Urinary bladder (tissue), 4 donors: ENCODE measurements around the gene P3H4. TPM values are rescaled to one million over a fixed set of nuclear protein-coding genes. Genes with fewer than 3 reads are reported as not detected.
"Not testable (repeated sequence)": the region's sequence is repeated elsewhere in the genome, so short reads cannot be mapped to it uniquely, and the experiment has no call there.

Experiments
- DNase-seq: peaks from one replicate; pipeline ENCODE4 v3.0.0-alpha.2; 2015; ENCODE audit errors: extremely low spot score
- H3K27ac ChIP-seq: one replicate; pipeline ENCODE4 v1.5.1; 2013; ENCODE audit warnings: low read depth, mild to moderate bottlenecking, moderate library complexity
- H3K36me3 ChIP-seq: one replicate; pipeline ENCODE4 v1.6.1; 2013; ENCODE audit warnings: mild to moderate bottlenecking, moderate library complexity; ENCODE audit not compliant: insufficient read depth
- H3K4me1 ChIP-seq: one replicate; pipeline ENCODE4 v1.6.1; 2013; ENCODE audit warnings: mild to moderate bottlenecking, moderate library complexity; ENCODE audit not compliant: insufficient read depth
- H3K4me3 ChIP-seq: one replicate; pipeline ENCODE4 v1.5.1; 2013; ENCODE audit warnings: low read depth, low read length
- WGBS: extraction: QIAGEN DNeasy Blood & Tissue Kit; methylation state at CpG from one replicate; pipeline ENCODE4 v1.1.7; 2013; 5-methylcytosine and 5-hydroxymethylcytosine counted together
- polyA plus RNA-seq: library from polyadenylated mRNA; stranded (reverse); fragments of 200-250 nt; gene quantifications from one replicate; pipeline ENCODE4 v1.2.3, GENCODE V29; 2013
- total RNA-seq: library from RNA; depleted of rRNA; stranded (reverse); fragments of >200 nt; gene quantifications from one replicate; pipeline ENCODE4 v1.2.3, GENCODE V29; 2014
- donor health status: healthy with polysubstance abuse.
- donor health status: healthy.

The P3H4 gene
- total and polyA plus RNA-seq, 2 donors: 11.5 to 32.1 TPM

- not testable (repeated sequence) for H3K27ac ChIP-seq, DNase-seq, H3K36me3 ChIP-seq, H3K4me3 ChIP-seq, H3K4me1 ChIP-seq
- 79% methylated on average over 10 of the region's 10 CpGs for WGBS
These were observed 18.2 kb upstream of the P3H4 start for GRCh38 chr17:41829961-41830360.

GRCh38 chr17:41825175-41825845, 13.6 kb upstream of the P3H4 start:
- 91% methylated on average over 19 of the region's 19 CpGs for WGBS
- Histone ChIP-seq H3K36me3 (peaks cover 3% of the 10 kb centered on the region), H3K4me3 (no peak overlapping the region), H3K27ac (no peak overlapping the region), H3K4me1 (no peaks in the 10 kb centered on the region)
- DNase-seq: no peak

GRCh38 chr17:41824086-41824485, 12.3 kb upstream of the P3H4 start:
- WGBS: 42% methylated on average over 7 of the region's 7 CpGs
- H3K4me3 ChIP-seq: no peak overlapping the region
- peaks cover 3% of the 10 kb centered on the region for H3K36me3 ChIP-seq
- no peak overlapping the region for H3K27ac ChIP-seq
- DNase-seq: no peak
- no peaks in the 10 kb centered on the region for H3K4me1 ChIP-seq

DNA sequence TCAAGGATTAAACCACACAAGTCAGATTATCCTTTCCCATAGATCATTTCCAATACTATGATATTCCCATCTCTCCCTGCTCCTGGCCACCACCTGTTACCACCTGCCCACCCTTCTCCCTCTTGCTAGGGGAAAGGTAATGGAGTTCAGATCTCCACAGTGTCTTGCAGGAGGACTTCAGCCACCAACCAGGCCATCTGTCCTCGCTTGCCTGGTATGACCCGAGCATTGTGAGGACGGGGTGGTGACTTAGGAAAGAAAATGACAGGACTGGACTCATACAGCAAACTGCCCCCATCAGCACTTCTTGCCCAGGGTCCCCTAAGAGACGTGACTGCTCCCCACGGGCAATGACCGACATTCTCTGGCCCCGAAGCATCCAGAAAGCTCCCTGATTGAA, 11.8 kb upstream of the P3H4 start:
- no peak overlapping the region for H3K4me3 ChIP-seq
- 85% methylated on average over 7 of the region's 7 CpGs for WGBS
- no peak overlapping the region for H3K27ac ChIP-seq
- H3K36me3 ChIP-seq: peaks cover 3% of the 10 kb centered on the region
- no peak for DNase-seq
- H3K4me1 ChIP-seq: no peaks in the 10 kb centered on the region

- Histone ChIP-seq H3K4me3 (no peak overlapping the region), H3K4me1 (no peaks in the 10 kb centered on the region), H3K36me3 (peaks cover 3% of the 10 kb centered on the region), H3K27ac (no peak overlapping the region)
- 81% methylated on average over 1 of the region's 1 CpG for WGBS
- DNase-seq: no peak
These were observed 11.4 kb upstream of the P3H4 start for GRCh38 chr17:41823141-41823524.

DNA sequence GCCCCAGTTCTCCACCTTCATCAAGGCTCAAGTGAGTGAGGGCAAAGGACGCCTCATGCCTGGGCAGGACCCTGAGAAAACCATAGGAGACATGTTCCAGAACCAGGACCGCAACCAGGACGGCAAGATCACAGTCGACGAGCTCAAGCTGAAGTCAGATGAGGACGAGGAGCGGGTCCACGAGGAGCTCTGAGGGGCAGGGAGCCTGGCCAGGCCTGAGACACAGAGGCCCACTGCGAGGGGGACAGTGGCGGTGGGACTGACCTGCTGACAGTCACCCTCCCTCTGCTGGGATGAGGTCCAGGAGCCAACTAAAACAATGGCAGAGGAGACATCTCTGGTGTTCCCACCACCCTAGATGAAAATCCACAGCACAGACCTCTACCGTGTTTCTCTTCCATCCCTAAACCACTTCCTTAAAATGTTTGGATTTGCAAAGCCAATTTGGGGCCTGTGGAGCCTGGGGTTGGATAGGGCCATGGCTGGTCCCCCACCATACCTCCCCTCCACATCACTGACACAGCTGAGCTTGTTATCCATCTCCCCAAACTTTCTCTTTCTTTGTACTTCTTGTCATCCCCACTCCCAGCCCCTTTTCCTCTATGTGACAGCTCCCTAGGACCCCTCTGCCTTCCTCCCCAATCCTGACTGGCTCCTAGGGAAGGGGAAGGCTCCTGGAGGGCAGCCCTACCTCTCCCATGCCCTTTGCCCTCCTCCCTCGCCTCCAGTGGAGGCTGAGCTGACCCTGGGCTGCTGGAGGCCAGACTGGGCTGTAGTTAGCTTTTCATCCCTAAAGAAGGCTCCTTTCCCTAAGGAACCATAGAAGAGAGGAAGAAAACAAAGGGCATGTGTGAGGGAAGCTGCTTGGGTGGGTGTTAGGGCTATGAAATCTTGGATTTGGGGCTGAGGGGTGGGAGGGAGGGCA, 10.7 kb upstream of the P3H4 start:
- WGBS: 72% methylated on average over 12 of the region's 12 CpGs
- H3K36me3 ChIP-seq: peaks cover 3% of the 10 kb centered on the region
- H3K4me1 ChIP-seq: no peaks in the 10 kb centered on the region
- DNase-seq: no peak
- no peak overlapping the region for H3K4me3 ChIP-seq
- H3K27ac ChIP-seq: no peak overlapping the region

DNA sequence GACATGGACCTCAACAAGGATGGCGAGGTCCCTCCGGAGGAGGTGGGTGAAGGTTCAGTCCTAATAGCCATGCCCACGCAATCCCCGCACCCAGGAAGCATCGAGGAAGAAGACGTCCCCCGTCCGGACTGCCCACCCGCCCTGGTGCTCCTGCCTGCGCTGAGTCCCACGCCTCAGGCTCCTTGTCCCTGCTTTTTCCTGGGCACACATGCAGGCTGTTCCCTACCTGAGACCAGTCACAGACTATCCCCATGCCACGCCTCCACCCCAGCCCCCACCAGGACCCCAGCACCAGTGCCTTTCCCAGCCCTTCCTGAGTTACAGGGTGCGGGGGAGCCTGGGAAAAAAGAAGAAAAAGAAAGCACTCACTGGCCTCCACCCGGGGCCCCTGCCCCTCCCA, 10.0 kb upstream of the P3H4 start:
- Histone ChIP-seq H3K36me3 (peaks cover 3% of the 10 kb centered on the region), H3K27ac (no peak overlapping the region), H3K4me3 (no peak overlapping the region), H3K4me1 (no peaks in the 10 kb centered on the region)
- WGBS: 88% methylated on average over 14 of the region's 14 CpGs
- DNase-seq: no peak

- no peaks in the 10 kb centered on the region for H3K36me3 ChIP-seq
- DNase-seq: no peak
- no peak overlapping the region for H3K27ac ChIP-seq
- WGBS: 96% methylated on average over 20 of the region's 20 CpGs
- no peak overlapping the region for H3K4me3 ChIP-seq
- H3K4me1 ChIP-seq: no peaks in the 10 kb centered on the region
These were observed 6.3 kb upstream of the P3H4 start for GRCh38 chr17:41818024-41818423.

DNA sequence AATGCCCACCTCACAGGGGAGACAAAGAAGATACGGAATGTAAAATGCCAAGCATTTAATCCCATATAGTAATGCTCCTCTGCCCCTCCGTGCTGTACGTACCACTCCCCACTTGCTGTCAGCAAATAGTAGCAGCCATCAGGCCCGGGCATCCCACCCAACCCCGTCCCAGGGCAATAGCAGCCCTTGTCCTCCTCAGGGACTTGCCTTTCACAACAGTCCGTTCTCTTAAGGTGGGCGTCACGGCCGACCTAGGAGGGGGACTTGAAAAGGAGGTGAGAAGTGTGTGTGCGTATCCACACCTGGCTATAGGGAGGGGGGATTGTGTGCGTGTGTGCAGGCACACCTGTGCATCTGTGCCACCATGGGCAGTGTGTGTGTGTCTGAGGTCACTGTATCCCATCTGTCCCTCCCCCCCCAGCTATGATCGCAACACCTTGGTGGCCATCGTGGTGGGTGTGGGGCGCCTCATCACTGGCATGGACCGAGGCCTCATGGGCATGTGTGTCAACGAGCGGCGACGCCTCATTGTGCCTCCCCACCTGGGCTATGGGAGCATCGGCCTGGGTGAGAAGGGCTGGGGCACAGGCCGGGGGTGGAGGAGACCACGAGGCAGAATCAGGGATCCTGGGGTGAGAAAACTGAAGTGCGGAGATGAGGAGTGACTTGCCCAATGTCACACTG, 5.0 kb upstream of the P3H4 start:
- DNase-seq: no peak
- no peak overlapping the region for H3K27ac ChIP-seq
- H3K4me1 ChIP-seq: no peaks in the 10 kb centered on the region
- no peaks in the 10 kb centered on the region for H3K36me3 ChIP-seq
- 93% methylated on average over 23 of the region's 23 CpGs for WGBS
- no peak overlapping the region for H3K4me3 ChIP-seq

- Histone ChIP-seq H3K4me3 (no peak overlapping the region), H3K4me1 (no peaks in the 10 kb centered on the region), H3K27ac (no peak overlapping the region), H3K36me3 (no peaks in the 10 kb centered on the region)
- 25% methylated on average over 1 of the region's 1 CpG for WGBS
- DNase-seq: no peak
These were observed 2.4 kb upstream of the P3H4 start for GRCh38 chr17:41814195-41814594.

DNA sequence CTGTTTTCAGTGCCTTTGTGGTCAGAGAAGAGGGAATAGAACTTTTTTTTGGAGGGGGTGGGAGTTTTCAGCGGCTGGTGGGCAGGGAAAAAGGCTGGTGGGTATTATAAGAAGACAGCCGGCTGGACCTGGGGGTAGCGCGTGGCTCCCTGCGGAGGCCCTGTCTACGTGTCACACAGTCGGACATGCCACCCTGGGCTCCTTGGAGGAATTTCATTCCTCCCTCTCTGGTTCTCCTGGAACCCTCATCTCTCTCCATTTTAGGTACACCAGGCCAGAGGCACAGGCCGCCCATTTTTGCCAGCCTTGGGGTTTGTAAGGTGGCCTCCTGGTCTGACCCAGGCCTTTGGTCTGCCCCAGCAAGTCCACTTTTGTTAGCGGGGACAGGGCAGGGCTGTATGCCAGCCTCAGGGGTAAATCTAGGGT, 2.0 kb upstream of the P3H4 start:
- Histone ChIP-seq H3K4me1 (no peaks in the 10 kb centered on the region), H3K4me3 (peak overlapping the region; percentile 83), H3K36me3 (no peaks in the 10 kb centered on the region), H3K27ac (no peak overlapping the region)
- DNase-seq: no peak
- 48% methylated on average over 9 of the region's 9 CpGs for WGBS

- WGBS: 20% methylated on average over 12 of the region's 12 CpGs
- Histone ChIP-seq H3K36me3 (no peaks in the 10 kb centered on the region), H3K4me3 (peak overlapping the region; percentile 83), H3K4me1 (no peaks in the 10 kb centered on the region), H3K27ac (peak overlapping the region; percentile 51)
- no peak for DNase-seq
These were observed 1.5 kb upstream of the P3H4 start for GRCh38 chr17:41813152-41813680.

DNA sequence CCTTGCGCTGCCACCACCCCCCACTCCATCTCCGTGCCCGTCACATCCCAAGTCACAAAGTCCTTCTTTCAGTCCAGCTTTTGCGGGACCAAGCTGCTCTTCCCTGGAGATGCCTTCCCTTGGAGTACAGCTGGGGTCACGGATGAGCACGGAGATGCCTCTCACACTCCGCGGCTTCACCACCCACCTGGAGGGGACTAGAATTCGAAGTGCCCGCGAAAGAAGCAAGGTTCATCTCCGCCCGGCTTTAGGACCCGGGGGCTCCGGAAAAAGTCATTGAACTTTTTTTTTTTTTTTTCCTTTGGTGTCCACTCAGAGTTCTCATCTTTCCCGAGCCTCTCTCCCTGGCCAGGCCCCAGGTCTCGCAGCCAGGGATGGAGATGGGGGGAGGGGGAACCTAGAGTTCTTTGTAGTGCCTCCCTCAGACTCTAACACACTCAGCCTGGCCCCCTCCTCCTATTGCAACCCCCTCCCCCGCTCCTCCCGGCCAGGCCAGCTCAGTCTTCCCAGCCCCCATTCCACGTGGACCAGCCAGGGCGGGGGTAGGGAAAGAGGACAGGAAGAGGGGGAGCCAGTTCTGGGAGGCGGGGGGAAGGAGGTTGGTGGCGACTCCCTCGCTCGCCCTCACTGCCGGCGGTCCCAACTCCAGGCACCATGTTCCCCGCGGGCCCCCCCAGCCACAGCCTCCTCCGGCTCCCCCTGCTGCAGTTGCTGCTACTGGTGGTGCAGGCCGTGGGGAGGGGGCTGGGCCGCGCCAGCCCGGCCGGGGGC, 817 bp upstream of the P3H4 start, which contains the start of gene FKBP10:
Gene FKBP10 (plus strand): TSS at position 624 of the 771 bp plus-strand sequence. CDS start 31 bp downstream, at position 655.
- peak; percentile 77 for DNase-seq
- WGBS: 2% methylated on average over 34 of the region's 35 CpGs
- Histone ChIP-seq H3K27ac (peak within 1 kb of the TSS; percentile 51), H3K4me3 (peak within 1 kb of the TSS; percentile 83), H3K36me3 (no peaks in the 10 kb centered on the region), H3K4me1 (no peaks in the 10 kb centered on the region)
